Measurements from ENCODE around the gene CPZ.

CPZ gene

DNA sequence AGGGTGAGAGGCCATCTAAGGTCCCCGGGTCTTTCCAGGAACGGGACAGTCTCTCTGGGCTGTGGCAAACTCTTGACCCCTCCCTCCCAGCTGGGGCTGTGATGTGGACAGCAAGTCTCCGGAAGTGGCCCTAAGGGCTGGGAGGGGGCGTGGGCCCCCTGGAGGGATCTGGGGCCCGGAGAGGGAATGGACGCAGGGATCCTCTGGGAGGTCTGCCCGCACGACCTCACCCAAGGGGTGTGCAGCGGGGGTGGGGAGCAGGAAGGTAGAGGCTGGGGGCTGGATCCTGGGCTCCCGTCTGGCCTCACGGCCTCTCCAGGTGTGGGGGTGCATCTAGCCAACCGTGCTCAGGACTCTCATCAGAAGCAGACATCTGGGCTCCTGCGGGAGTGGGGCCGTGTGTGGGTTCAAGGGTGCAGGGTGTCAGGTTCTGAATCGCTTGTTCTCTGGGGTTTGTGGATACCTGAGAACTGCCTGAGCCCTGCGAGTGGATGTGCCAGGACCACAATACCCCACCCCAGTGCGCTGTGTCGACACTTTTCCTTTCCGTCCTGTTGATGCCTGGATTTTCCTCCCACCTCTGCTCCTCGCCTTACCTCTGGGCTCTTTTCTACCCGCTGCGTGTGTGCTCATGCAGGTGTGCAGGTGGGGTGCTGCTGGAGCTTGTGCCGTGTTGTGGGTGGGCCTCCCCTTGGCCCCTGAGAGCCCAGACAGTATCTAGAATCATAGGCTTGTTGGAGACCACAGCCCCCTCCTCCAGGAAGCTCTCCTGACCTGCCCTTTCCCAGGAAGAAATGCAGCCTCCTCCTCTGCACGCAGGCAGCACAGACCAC, 915 bp downstream of the CPZ start:
- no peak for DNase-seq (ENCODE audit: low spot score)

- DNase-seq (ENCODE audit: low spot score) = peak; percentile 67
These were observed 1.8 kb downstream of the CPZ start for GRCh38 chr4:8594097-8595038.

- DNase-seq (ENCODE audit: low spot score) = no peak
These were observed 2.9 kb downstream of the CPZ start for GRCh38 chr4:8595237-8596087.

DNA sequence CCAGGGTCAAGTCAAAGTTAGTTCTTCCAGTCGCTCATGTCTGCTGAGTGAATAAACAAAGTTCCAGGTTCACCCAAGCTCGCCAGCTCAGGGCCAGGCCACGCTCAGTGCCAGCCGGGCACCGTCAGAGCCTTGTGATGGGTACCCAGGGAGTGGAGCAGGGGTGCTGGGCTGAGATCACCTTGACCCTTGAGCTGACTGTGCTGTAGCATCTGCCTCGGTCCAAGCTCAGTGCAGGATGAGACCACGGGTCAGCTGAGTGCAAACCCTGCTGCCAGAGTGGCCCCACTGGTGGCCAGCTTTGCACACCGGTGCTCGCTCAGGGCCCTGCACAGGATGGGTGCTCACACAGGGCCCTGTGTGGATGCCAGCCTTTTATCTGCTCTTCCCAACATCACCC, 4.3 kb downstream of the CPZ start:
- no peak for DNase-seq (ENCODE audit: low spot score)

- peak; percentile 87 for DNase-seq (ENCODE audit: low spot score)
These were observed 4.8 kb downstream of the CPZ start for GRCh38 chr4:8597319-8597718.

- no peak for DNase-seq (ENCODE audit: low spot score)
These were observed 5.2 kb downstream of the CPZ start for GRCh38 chr4:8597791-8598190.

DNA sequence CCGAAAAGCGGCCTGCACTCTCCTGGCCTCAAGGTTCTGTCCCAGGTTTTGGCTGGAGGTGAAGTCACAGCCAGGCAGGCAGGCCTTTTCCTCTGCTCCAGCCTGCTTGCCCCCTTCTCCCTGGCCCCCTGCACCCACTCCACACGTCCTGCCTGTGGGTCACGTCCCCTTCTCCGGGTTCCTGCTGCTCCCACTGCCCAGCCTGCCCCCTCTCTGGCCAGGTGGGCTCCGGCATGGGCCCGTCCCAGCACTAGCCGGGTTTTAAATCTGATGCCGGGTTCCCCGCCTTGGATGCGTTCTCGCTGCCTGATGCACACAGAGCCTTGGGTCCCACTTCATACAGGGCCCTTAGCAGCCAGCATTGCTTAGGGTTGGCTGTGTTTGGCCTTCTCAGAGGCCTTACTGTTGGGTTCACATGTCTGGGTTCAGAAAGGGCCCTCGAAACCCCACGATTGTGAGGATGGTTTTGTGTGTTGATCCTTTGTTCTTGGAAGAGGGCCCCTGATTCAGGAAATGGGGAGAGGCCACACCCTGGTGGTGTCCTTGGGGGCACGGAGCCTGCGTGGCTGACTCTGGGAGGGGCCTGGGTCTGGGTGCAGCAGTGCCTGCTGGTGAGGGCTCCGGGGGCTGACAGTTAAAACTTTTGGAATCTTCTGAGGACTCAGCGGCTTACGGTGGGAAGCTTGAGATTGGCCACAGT, 6.0 kb downstream of the CPZ start:
- DNase-seq (ENCODE audit: low spot score) = no peak

DNA sequence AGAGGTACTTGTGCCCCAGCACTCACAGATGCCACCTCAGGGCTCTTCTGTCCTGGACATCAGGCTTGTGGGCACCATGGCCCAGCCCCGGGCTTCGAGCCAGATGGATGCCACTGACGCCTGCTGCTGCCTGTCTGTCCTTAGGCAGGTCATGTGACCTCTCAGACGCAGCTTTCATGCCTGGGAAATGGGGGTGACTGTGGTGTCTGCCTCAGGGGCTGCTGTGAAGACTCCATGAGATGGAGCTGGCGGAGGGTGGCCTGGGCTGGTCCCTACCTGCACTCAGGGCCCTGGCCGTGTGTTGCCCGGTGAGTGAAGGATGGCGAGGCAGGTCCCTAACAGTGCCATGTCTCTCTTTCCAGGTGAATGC, 6.5 kb downstream of the CPZ start:
- DNase-seq (ENCODE audit: low spot score) = no peak

GRCh38 chr4:8599657-8600056, 7.1 kb downstream of the CPZ start:
- DNase-seq (ENCODE audit: low spot score) = no peak

DNA sequence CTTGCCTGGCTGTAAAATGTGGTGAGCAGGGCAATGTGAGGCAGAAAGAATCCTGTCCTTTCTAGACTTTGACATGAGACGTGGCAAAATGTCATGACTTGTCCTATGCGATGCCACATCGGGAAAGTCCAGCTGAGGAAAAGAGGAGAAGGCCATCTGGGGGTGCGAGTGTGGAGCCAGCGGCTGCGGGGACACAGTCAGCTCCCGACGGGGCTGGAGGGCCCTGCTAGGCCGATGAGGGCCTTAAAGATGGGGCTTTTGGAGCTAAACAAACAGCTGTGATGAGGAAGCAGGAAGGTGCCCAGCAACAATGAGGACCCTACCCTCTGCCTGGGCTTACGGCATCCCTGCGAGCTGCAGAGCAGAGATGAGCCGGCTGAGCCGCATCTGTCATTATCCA, 7.7 kb downstream of the CPZ start:
- no peak for DNase-seq (ENCODE audit: low spot score)

- no peak for DNase-seq (ENCODE audit: low spot score)
These were observed 8.1 kb downstream of the CPZ start for GRCh38 chr4:8600686-8601085.

DNA sequence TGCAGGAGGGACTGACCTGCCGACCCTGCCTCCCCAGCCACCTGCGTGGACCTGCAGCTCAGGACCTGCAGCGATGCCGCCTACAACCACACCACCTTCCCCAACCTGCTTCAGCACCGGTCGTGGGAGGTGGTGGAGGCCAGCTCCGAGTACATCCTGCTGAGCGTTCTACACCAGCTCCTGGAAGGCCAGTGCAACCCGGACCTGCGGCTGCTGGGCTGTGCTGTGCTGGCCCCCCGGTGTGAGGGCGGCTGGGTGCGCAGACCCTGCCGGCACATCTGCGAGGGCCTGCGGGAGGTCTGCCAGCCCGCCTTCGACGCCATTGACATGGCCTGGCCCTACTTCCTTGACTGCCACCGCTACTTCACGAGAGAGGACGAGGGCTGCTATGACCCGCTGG, 8.5 kb downstream of the CPZ start:
- DNase-seq (ENCODE audit: low spot score) = no peak

DNA sequence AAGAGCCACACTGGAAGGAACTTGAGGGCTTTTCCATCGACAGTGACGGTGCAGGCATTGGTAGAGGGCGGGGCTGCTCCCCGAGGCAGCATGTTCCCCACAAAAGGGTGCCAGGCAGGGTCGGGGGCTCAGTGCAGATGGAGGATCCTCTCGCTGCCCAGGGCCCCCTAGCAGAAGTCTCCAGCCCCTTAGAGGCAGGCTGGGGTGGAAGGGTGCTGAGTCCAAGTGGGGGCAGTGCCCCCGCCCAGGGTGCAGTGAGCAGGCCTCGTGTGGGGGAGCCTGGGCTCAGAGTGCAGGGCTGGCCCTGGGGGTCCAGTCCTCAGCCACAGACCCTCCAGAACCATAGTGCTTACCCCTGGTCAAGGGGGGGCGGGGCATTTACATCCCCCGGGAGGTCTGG, 9.0 kb downstream of the CPZ start:
- DNase-seq (ENCODE audit: low spot score) = no peak

DNA sequence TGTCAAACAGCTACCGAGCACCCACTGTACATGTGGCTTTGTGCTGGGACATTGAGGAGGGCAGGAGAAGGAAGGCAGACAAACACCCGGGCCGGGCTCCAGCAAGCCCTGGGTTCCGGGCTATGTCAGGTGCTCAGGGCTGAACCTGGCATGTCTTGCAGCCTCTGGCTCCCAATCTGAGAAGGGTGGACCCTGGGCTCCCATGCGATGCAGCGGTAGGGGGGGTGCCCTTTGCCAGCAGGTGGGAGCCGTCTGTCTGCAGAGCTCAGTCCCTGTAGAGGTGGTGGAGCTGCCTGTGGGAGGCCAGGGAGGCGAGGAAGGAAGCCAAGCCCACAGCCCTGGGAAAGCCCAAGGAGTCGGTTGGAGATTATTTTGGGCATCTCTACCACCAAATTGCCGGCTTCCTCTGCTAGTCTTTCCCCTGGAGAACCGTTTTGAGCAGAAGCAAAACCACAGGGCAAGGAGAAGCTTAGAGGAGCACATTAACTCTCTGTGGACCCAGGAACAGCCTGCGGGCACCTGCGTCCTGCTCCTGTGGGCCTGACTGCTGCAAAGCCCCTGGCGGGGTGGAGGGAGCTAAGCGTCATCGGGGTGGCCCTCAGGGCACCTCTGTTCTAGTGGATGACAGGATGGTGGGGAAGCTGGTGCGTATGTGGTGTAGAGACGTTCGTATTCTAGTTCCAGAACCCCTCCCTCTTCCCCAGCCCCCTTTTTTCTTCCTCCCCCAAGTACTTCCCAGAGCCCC, 10.3 kb downstream of the CPZ start:
- no peak for DNase-seq (ENCODE audit: low spot score)

DNA sequence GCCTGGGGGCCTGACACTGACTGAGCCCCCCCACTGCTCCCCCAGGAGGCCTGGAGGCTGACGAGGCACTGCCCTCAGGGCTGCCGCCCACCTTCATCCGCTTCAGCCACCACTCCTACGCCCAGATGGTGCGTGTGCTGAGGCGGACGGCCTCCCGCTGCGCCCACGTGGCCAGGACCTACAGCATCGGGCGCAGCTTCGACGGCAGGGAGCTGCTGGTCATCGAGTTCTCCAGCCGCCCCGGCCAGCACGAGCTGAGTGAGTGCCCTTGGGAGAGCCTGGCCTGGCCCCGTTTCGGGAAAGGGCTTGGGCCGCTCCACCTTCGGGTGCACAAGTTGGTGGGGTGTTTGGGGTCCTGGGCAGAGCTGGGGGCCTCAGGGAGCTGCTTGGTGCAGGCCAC, 11.4 kb downstream of the CPZ start:
- DNase-seq (ENCODE audit: low spot score) = no peak

DNA sequence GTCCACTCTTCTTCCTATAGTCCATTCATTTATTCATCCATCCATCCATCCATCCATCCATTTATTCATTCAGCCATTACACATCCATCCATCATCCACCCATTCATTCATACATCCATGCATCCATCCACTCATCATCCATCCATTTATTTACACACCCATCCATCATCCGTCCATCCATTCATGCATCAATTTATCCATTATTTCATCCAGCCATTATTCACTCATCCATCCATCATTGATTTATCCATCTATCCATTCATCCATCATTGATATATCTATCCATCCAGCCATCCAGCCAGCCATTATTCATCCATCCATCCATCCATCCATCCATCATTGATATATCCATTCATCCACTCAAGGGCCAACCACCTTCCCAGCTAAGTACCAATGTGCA, 12.7 kb downstream of the CPZ start:
- DNase-seq (ENCODE audit: low spot score) = no peak

DNA sequence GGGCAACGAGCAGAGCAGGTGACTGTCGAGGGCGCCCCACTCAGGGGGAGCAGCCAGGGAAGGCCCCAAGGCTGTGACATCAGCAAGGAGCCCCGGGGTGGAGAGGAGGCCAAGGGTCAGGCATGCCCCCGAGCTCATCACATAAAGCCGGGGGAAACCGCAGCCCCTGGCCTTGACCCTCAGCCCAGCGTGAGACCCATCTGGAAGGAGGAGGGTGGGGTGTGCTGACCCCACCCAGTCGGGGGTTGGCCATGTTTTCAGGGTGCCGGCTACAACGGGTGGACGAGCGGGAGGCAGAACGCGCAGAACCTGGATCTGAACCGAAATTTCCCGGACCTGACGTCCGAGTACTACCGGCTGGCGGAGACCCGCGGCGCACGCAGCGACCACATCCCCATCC, 13.9 kb downstream of the CPZ start:
- DNase-seq (ENCODE audit: low spot score) = no peak

GRCh38 chr4:8606966-8607365, 14.4 kb downstream of the CPZ start:
- no peak for DNase-seq (ENCODE audit: low spot score)

DNA sequence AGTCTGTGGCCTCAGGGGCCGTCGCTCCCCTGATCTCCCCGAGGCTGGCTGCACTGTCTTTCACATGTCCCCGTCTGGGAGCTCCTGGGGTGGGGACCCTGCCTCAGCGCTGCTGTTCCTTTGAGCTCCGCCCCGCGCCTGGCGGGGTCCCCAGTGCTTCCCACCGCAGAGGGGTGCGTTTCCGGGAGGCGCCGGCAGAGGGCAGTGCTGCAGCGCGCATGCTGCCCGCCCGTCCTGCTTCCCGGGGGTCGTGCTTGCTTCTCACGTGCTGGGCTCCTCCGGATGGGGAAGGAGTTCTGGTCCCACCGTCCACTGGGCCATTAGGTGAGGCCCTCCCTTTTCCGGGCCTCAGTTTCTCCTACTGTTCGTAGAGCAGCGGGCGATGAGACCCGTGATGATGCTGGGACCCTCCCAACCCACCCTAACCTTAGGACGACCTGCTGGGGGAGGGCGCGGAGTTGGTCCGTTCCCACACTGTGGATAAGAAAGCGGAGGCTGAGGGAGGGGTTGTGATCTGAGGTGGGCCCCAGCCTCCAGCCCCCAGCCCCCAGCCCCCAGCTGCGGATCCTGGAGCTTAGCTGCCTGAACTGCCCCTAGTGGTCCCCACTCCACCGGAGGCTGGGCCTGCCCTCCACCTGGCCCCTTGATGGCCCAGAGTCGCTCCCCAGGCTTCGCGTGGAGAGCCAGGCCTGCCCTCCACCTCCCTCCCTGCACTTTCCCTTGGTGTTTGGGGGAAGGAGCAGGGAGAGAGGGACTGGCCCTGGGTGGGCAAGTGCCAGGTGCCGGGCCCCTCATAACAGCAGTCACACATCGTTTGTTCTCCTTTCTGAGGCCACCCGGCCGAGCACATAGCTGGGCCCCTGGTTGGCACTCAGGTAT, 15.3 kb downstream of the CPZ start:
- DNase-seq (ENCODE audit: low spot score) = peak; percentile 67

Measured in SK-N-DZ (cell line).